ENCODE results near the gene NTRK3. TPM values are rescaled to one million over a fixed set of nuclear protein-coding genes. Genes with fewer than 3 reads are reported as not detected.

NTRK3 gene
- total RNA-seq, 1 experiment from 2014 or later = not detected

DNA sequence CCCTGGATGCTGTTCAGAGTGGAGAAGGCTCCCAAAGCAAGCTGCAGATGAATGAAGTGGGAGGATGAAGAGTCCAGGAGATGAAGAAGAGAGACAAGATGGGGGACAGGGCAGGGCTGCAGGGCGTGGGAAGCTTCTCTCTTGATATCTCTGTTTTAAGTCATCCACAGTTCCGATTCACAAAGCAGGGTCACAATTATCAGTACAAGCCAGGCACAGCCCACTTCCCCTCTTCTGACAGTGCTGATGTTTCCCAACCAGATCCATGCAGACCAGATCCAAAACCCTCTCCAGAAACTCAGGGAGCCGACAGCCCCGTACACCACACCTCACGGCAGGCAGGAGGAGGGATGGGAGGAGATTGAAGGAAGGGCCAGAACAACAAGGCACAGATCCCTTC, 31.1 kb downstream of the NTRK3 start:
- TF ChIP-seq, protein P1, sequence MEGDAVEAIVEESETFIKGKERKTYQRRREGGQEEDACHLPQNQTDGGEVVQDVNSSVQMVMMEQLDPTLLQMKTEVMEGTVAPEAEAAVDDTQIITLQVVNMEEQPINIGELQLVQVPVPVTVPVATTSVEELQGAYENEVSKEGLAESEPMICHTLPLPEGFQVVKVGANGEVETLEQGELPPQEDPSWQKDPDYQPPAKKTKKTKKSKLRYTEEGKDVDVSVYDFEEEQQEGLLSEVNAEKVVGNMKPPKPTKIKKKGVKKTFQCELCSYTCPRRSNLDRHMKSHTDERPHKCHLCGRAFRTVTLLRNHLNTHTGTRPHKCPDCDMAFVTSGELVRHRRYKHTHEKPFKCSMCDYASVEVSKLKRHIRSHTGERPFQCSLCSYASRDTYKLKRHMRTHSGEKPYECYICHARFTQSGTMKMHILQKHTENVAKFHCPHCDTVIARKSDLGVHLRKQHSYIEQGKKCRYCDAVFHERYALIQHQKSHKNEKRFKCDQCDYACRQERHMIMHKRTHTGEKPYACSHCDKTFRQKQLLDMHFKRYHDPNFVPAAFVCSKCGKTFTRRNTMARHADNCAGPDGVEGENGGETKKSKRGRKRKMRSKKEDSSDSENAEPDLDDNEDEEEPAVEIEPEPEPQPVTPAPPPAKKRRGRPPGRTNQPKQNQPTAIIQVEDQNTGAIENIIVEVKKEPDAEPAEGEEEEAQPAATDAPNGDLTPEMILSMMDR (IDR thresholded peaks at IDR 0.05; ENCODE audit: unreplicated experiment) = no peak
- no peaks in the 10 kb centered on the region for H3K36me3 Mint-ChIP-seq (ENCODE audit: insufficient read depth, unreplicated experiment)
- intact Hi-C loops (cut with micrococcal nuclease; ENCODE audit: unreplicated experiment) = no loop called here
- H3K27me3 Mint-ChIP-seq (ENCODE audit: unreplicated experiment) = peaks cover 78% of the 10 kb centered on the region
- H3K4me1 Mint-ChIP-seq (ENCODE audit: low read depth, unreplicated experiment) = no peaks in the 10 kb centered on the region
- H3K9me3 Mint-ChIP-seq (ENCODE audit: low read depth, unreplicated experiment) = no peaks in the 10 kb centered on the region
- no TSS peak for BruUV-seq (replicated peaks)
- no peak overlapping the region for H3K27ac Mint-ChIP-seq (ENCODE audit: unreplicated experiment)
- DNase-seq = no peak
- no peak overlapping the region for H3K4me3 Mint-ChIP-seq (ENCODE audit: low read depth, unreplicated experiment)
- CTCF ChIA-PET = no interaction called here

DNA sequence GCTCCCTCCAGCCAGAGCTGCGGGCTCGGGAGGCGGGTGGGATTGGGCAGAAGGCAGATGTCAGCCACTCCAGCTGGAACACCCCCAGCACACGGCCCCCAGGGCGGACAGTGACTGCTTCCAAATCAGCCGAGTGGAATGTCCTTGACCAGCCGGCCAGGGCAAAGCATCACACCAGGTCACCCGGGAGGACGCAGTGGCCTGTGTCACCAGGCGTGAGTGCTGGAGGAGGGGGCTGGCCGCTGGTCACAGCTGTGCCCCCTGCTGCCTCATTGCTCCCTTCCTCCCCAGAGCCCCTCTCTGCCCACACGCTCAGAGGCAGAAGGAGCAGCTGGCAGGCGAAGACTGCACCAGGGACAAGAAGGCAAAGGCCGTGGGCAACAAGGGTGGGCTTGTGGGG, 33.5 kb downstream of the NTRK3 start:
- Mint-ChIP-seq H3K4me3 (ENCODE audit: low read depth, unreplicated experiment) (no peak overlapping the region), H3K4me1 (ENCODE audit: low read depth, unreplicated experiment) (no peaks in the 10 kb centered on the region), H3K9me3 (ENCODE audit: low read depth, unreplicated experiment) (no peaks in the 10 kb centered on the region), H3K36me3 (ENCODE audit: insufficient read depth, unreplicated experiment) (no peaks in the 10 kb centered on the region), H3K27me3 (ENCODE audit: unreplicated experiment) (peaks cover 61% of the 10 kb centered on the region), H3K27ac (ENCODE audit: unreplicated experiment) (no peak overlapping the region)
- no peak for DNase-seq
- BruUV-seq (replicated peaks) = no TSS peak
- TF ChIP-seq, protein P1 (IDR thresholded peaks at IDR 0.05; ENCODE audit: unreplicated experiment) = no peak
- intact Hi-C loops (cut with micrococcal nuclease; ENCODE audit: unreplicated experiment) = no loop called here
- CTCF ChIA-PET = no interaction called here

DNA sequence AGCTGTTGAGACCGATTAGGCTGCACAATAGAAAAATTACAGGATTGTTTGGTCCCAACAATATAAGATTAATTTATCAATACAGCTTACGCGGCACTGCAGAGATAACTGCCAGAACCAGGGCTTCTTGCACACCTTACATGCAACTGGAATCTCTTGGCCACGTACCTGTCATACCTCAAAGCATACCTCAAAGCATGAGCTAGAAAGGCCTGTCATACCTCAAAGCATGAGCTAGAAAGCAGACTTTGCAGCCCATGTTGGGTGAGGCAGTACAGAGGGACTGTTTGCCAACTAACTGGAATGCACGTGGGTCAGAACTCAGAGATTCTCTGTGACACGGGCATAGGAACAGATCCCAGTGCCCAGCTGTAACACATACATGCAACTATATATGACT, 34.7 kb downstream of the NTRK3 start:
- peaks cover 3% of the 10 kb centered on the region for H3K9me3 Mint-ChIP-seq (ENCODE audit: low read depth, unreplicated experiment)
- intact Hi-C loops (cut with micrococcal nuclease; ENCODE audit: unreplicated experiment) = no loop called here
- no peak overlapping the region for H3K27ac Mint-ChIP-seq (ENCODE audit: unreplicated experiment)
- no TSS peak for BruUV-seq (replicated peaks)
- TF ChIP-seq, protein P1 (IDR thresholded peaks at IDR 0.05; ENCODE audit: unreplicated experiment) = no peak
- no peaks in the 10 kb centered on the region for H3K4me1 Mint-ChIP-seq (ENCODE audit: low read depth, unreplicated experiment)
- no peaks in the 10 kb centered on the region for H3K36me3 Mint-ChIP-seq (ENCODE audit: insufficient read depth, unreplicated experiment)
- CTCF ChIA-PET = no interaction called here
- H3K4me3 Mint-ChIP-seq (ENCODE audit: low read depth, unreplicated experiment) = no peak overlapping the region
- peaks cover 60% of the 10 kb centered on the region for H3K27me3 Mint-ChIP-seq (ENCODE audit: unreplicated experiment)
- no peak for DNase-seq

- intact Hi-C loops (cut with micrococcal nuclease; ENCODE audit: unreplicated experiment) = no loop called here
- Mint-ChIP-seq H3K27me3 (ENCODE audit: unreplicated experiment) (peaks cover 56% of the 10 kb centered on the region), H3K4me3 (ENCODE audit: low read depth, unreplicated experiment) (no peak overlapping the region), H3K9me3 (ENCODE audit: low read depth, unreplicated experiment) (peaks cover 3% of the 10 kb centered on the region), H3K27ac (ENCODE audit: unreplicated experiment) (no peak overlapping the region), H3K4me1 (ENCODE audit: low read depth, unreplicated experiment) (no peaks in the 10 kb centered on the region), H3K36me3 (ENCODE audit: insufficient read depth, unreplicated experiment) (no peaks in the 10 kb centered on the region)
- CTCF ChIA-PET = no interaction called here
- TF ChIP-seq, protein P1 (IDR thresholded peaks at IDR 0.05; ENCODE audit: unreplicated experiment) = no peak
- BruUV-seq (replicated peaks) = no TSS peak
- no peak for DNase-seq
Observed at GRCh38 chr15:88220443-88221335, 35.9 kb downstream of the NTRK3 start.
